GM12892 (cell line): Measurements from ENCODE around the gene ANKRD44.

Experiments used
- POLR2A ChIP-seq: IDR thresholded peaks from 2 replicates; pipeline ENCODE4 v1.6.1; 2011; ENCODE audit warnings: low read depth, low read length, control low read depth
- POLR2AphosphoS5 ChIP-seq: IDR thresholded peaks from 2 replicates; pipeline ENCODE4 v1.6.1; 2011; ENCODE audit warnings: low read depth, low read length, control low read depth
- TAF1 ChIP-seq: IDR thresholded peaks from 2 replicates; pipeline ENCODE4 v1.6.1; 2011; ENCODE audit warnings: low read depth, mild to moderate bottlenecking, control low read depth, low read length, borderline replicate concordance

- TF ChIP-seq POLR2AphosphoS5, result no peak
- TF ChIP-seq POLR2A, result no peak
- TF ChIP-seq TAF1, result no peak
These were observed 80.8 kb downstream of the ANKRD44 start for GRCh38 chr2:197229509-197230443.
